HuH-7.5 (cell line): ENCODE data around the gene WDR89.
"Not testable (repeated sequence)": the region's sequence is repeated elsewhere in the genome, so short reads cannot be mapped to it uniquely, and the experiment has no call there.

ENCODE experiments used
- DNase-seq: peaks from one replicate; pipeline ENCODE4 v3.0.0; 2011; ENCODE audit warnings: low spot score

The WDR89 gene

GRCh38 chr14:63641473-63642228, at the start of gene WDR89:
WDR89 (minus strand) TSS chr14:63641871; CDS start chr14:63599942, 41,929 bp downstream.
- DNase-seq = peak; percentile 79

- DNase-seq = no peak
These were observed 47.5 kb upstream of the WDR89 start for GRCh38 chr14:63689132-63689531.

GRCh38 chr14:63686926-63687325, 45.3 kb upstream of the WDR89 start:
- DNase-seq = no peak

- no peak for DNase-seq
These were observed 43.7 kb upstream of the WDR89 start for GRCh38 chr14:63685401-63685800.

- DNase-seq = no peak
These were observed 41.3 kb upstream of the WDR89 start for GRCh38 chr14:63682727-63683593.

GRCh38 chr14:63678536-63678935, 36.9 kb upstream of the WDR89 start:
- no peak for DNase-seq

GRCh38 chr14:63677891-63678379, 36.3 kb upstream of the WDR89 start:
- no peak for DNase-seq

GRCh38 chr14:63676615-63677014, 34.9 kb upstream of the WDR89 start:
- no peak for DNase-seq

- DNase-seq = no peak
These were observed 32.3 kb upstream of the WDR89 start for GRCh38 chr14:63673886-63674497.

GRCh38 chr14:63673255-63673654, 31.6 kb upstream of the WDR89 start:
- DNase-seq = no peak

- DNase-seq = no peak
These were observed 30.9 kb upstream of the WDR89 start for GRCh38 chr14:63672417-63673180.

- DNase-seq = no peak
These were observed 30.3 kb upstream of the WDR89 start for GRCh38 chr14:63671987-63672386.

GRCh38 chr14:63670692-63671091, 29.0 kb upstream of the WDR89 start:
- no peak for DNase-seq

GRCh38 chr14:63666335-63666734, 24.7 kb upstream of the WDR89 start:
- no peak for DNase-seq

- DNase-seq = no peak
These were observed 22.0 kb upstream of the WDR89 start for GRCh38 chr14:63663428-63664341.

GRCh38 chr14:63662776-63663175, 21.1 kb upstream of the WDR89 start:
- no peak for DNase-seq

GRCh38 chr14:63661881-63662280, 20.2 kb upstream of the WDR89 start:
- not testable (repeated sequence) for DNase-seq

- DNase-seq = no peak
These were observed 18.1 kb upstream of the WDR89 start for GRCh38 chr14:63659726-63660125.

- no peak for DNase-seq
These were observed 14.5 kb upstream of the WDR89 start for GRCh38 chr14:63656194-63656593.

- DNase-seq = no peak
These were observed 13.3 kb upstream of the WDR89 start for GRCh38 chr14:63654936-63655335.

GRCh38 chr14:63654346-63654745, 12.7 kb upstream of the WDR89 start:
- no peak for DNase-seq
